Smooth muscle cell (in vitro differentiated cells): ENCODE measurements around the gene WWOX. TPM values are rescaled to one million over a fixed set of nuclear protein-coding genes. Genes with fewer than 3 reads are reported as not detected.

Experiments
- DNase-seq: peaks from one replicate; lab custom pipeline; 2025; ENCODE audit not compliant: unreplicated experiment; lab: John Stamatoyannopoulos, UW
- H2AFZ ChIP-seq: fragments of 200-600 bp; sonication (generic); 2 replicates; pipeline ENCODE4 v1.6.0; 2016; ENCODE audit warnings: antibody characterized with exemption, low read depth, mild to moderate bottlenecking
- H3F3A ChIP-seq: fragments of 200-600 bp; sonication (generic); 2 replicates; pipeline ENCODE4 v1.6.0; 2017; ENCODE audit warnings: antibody characterized with exemption, low read depth
- H3K27ac ChIP-seq: fragments of 200-600 bp; sonication (generic); 2 replicates; pipeline ENCODE4 v1.5.1; 2016; ENCODE audit warnings: low read depth, mild to moderate bottlenecking
- H3K27me3 ChIP-seq: fragments of 200-600 bp; sonication (generic); 2 replicates; pipeline ENCODE4 v1.6.1; 2016; ENCODE audit warnings: low read depth, mild to moderate bottlenecking
- H3K36me3 ChIP-seq: fragments of 200-600 bp; sonication (generic); 2 replicates; pipeline ENCODE4 v1.5.1; 2016; ENCODE audit warnings: low read depth
- H3K4me1 ChIP-seq: fragments of 200-600 bp; sonication (generic); 2 replicates; pipeline ENCODE4 v1.5.1; 2016; ENCODE audit warnings: low read depth
- H3K4me2 ChIP-seq: fragments of 200-600 bp; sonication (generic); 2 replicates; pipeline ENCODE4 v1.6.0; 2016; ENCODE audit warnings: mild to moderate bottlenecking
- H3K4me3 ChIP-seq: fragments of 200-600 bp; sonication (generic); 2 replicates; pipeline ENCODE4 v1.5.1; 2016; ENCODE audit warnings: mild to moderate bottlenecking
- H3K79me2 ChIP-seq: fragments of 200-600 bp; sonication (generic); 2 replicates; pipeline ENCODE4 v1.6.0; 2016; ENCODE audit warnings: low read depth, mild to moderate bottlenecking
- H3K9ac ChIP-seq: fragments of 200-600 bp; sonication (generic); 2 replicates; pipeline ENCODE4 v1.6.0; 2016; ENCODE audit warnings: low read depth
- H3K9me3 ChIP-seq: fragments of 200-600 bp; sonication (generic); replicated peaks from 2 replicates; pipeline ENCODE4 v1.5.1; 2016; ENCODE audit warnings: low read depth
- H4K20me1 ChIP-seq: fragments of 200-600 bp; sonication (generic); 2 replicates; pipeline ENCODE4 v1.6.0; 2016; ENCODE audit warnings: low read depth
- WGBS: methylation state at CpG from one replicate; pipeline ENCODE4 v1.1.7; 2016; ENCODE audit warnings: low lambda C conversion rate; 5-methylcytosine and 5-hydroxymethylcytosine counted together
- polyA plus RNA-seq: library from polyadenylated mRNA; unstranded; fragments of >200 nt; fragmentation: Nextera tagmentation; extraction: Ambion mirVana; gene quantifications from 2 replicates; pipeline ENCODE4 v1.2.1, GENCODE V29; 2016
- total RNA-seq: library from RNA; depleted of rRNA; stranded (reverse); fragments of >200 nt; gene quantifications from 2 replicates; pipeline ENCODE4 v1.2.3, GENCODE V29; 2014
- TF ChIP-seq, protein P1 (sequence below): fragments of 200-600 bp; sonication (generic); IDR thresholded peaks from 2 replicates; pipeline ENCODE4 v1.5.1; 2017; ENCODE audit warnings: borderline replicate concordance, mild to moderate bottlenecking, antibody characterized with exemption; ENCODE audit not compliant: insufficient read depth, poor library complexity, severe bottlenecking

WWOX gene
- total and polyA plus RNA-seq, 2 experiments from 2014 or later = 7.5 to 14.0 TPM

DNA sequence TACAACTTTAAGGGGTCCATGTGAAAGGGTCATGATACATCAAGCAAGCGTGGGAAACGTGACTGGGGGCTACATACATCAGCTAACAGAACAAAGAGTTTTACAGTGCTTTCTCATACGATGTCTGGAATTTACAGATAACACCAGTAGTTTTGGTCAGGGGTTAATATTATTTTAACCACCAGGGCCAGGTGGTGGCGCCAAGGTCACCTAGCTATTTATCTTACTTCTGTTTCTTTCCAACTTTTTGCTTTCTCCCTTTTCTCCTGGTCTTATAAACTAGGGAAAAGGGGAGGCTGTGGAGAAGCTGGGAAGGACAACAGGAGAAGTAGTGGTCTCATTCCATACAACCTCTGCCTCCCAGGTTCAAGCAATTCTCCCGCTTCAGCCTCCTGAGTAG, 39.2 kb upstream of the WWOX start:
- TF ChIP-seq, protein P1, sequence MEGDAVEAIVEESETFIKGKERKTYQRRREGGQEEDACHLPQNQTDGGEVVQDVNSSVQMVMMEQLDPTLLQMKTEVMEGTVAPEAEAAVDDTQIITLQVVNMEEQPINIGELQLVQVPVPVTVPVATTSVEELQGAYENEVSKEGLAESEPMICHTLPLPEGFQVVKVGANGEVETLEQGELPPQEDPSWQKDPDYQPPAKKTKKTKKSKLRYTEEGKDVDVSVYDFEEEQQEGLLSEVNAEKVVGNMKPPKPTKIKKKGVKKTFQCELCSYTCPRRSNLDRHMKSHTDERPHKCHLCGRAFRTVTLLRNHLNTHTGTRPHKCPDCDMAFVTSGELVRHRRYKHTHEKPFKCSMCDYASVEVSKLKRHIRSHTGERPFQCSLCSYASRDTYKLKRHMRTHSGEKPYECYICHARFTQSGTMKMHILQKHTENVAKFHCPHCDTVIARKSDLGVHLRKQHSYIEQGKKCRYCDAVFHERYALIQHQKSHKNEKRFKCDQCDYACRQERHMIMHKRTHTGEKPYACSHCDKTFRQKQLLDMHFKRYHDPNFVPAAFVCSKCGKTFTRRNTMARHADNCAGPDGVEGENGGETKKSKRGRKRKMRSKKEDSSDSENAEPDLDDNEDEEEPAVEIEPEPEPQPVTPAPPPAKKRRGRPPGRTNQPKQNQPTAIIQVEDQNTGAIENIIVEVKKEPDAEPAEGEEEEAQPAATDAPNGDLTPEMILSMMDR = no peak
- DNase-seq = no peak
- no peaks in the 10 kb centered on the region for H3K9me3 ChIP-seq
- H4K20me1 ChIP-seq = no peaks in the 10 kb centered on the region
- H2AFZ ChIP-seq = no peak overlapping the region
- H3K79me2 ChIP-seq = no peaks in the 10 kb centered on the region
- H3K4me2 ChIP-seq = peak overlapping the region; percentile 29
- no peaks in the 10 kb centered on the region for H3K4me1 ChIP-seq
- no peak overlapping the region for H3K27ac ChIP-seq
- H3K27me3 ChIP-seq = peaks cover 18% of the 10 kb centered on the region
- 23% methylated on average over 5 of the region's 5 CpGs for WGBS
- H3F3A ChIP-seq = no peaks in the 10 kb centered on the region
- no peak overlapping the region for H3K4me3 ChIP-seq
- H3K36me3 ChIP-seq = no peaks in the 10 kb centered on the region
- H3K9ac ChIP-seq = no peak overlapping the region

- Histone ChIP-seq H3K79me2 (no peaks in the 10 kb centered on the region), H3K36me3 (no peaks in the 10 kb centered on the region), H3K4me2 (no peak overlapping the region), H3K27me3 (peaks cover 13% of the 10 kb centered on the region), H4K20me1 (no peaks in the 10 kb centered on the region), H3K4me1 (no peaks in the 10 kb centered on the region), H3K9me3 (no peaks in the 10 kb centered on the region), H3F3A (no peaks in the 10 kb centered on the region), H3K27ac (no peak overlapping the region), H3K4me3 (no peak overlapping the region), H3K9ac (no peak overlapping the region), H2AFZ (no peak overlapping the region)
- TF ChIP-seq, protein P1 = no peak
- no peak for DNase-seq
- WGBS = 88% methylated on average over 5 of the region's 5 CpGs
Measured at GRCh38 chr16:78060809-78061208, 38.6 kb upstream of the WWOX start.

DNA sequence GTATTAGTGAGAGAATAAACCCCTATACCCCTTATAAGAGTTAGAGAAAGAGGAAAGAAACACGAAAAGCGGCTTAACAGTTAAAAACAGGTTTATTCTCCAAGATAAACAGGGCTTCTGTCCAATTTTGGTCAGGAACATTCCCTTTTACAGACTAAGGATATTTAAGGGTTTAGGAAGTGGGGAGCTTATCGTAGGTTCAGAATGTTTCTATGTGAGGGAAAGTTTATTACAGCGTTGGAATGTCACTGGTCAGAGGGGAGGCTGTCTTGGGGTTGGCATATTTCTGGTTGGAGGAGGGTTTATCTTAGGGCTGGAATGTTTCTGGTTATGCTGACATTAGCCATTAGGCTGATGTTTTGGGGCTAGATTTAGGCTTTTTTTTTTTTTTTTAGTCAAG, 34.1 kb upstream of the WWOX start:
- Histone ChIP-seq H3K4me3 (no peak overlapping the region), H3F3A (no peaks in the 10 kb centered on the region), H4K20me1 (no peaks in the 10 kb centered on the region), H3K4me1 (no peaks in the 10 kb centered on the region), H3K4me2 (peak overlapping the region; percentile 56), H3K36me3 (no peaks in the 10 kb centered on the region), H3K79me2 (no peaks in the 10 kb centered on the region), H3K9ac (no peak overlapping the region), H3K9me3 (no peaks in the 10 kb centered on the region), H2AFZ (no peak overlapping the region), H3K27me3 (peaks cover 3% of the 10 kb centered on the region), H3K27ac (peak overlapping the region; percentile 27)
- TF ChIP-seq, protein P1 = no peak
- no peak for DNase-seq
- WGBS = 18% methylated on average over 4 of the region's 4 CpGs

- H3K4me1 ChIP-seq = no peaks in the 10 kb centered on the region
- no peaks in the 10 kb centered on the region for H3K79me2 ChIP-seq
- DNase-seq = no peak
- TF ChIP-seq, protein P1 = no peak
- H3K27ac ChIP-seq = no peak overlapping the region
- no peaks in the 10 kb centered on the region for H3F3A ChIP-seq
- no peaks in the 10 kb centered on the region for H3K36me3 ChIP-seq
- H3K9me3 ChIP-seq = no peaks in the 10 kb centered on the region
- no peak overlapping the region for H2AFZ ChIP-seq
- no peaks in the 10 kb centered on the region for H4K20me1 ChIP-seq
- H3K4me3 ChIP-seq = no peak overlapping the region
- 67% methylated on average over 5 of the region's 5 CpGs for WGBS
- peaks cover 37% of the 10 kb centered on the region for H3K27me3 ChIP-seq
- no peak overlapping the region for H3K9ac ChIP-seq
- H3K4me2 ChIP-seq = no peak overlapping the region
Measured at GRCh38 chr16:78069913-78070312, 29.5 kb upstream of the WWOX start.
